GM23338 (cell line): ENCODE measurements around the gene PTS.

ENCODE experiments used
- CREB1 ChIP-seq: fragments of 250-450 bp; sonication (Bioruptor Pico); IDR thresholded peaks from 2 replicates; pipeline ENCODE4 v1.5.0; 2020; ENCODE audit warnings: low read depth, mild to moderate bottlenecking, moderate library complexity
- CTCF ChIP-seq, 2 experiments: fragments of 200-600 bp in 1 of 2; sonication (generic) in 1 of 2; conservative IDR thresholded peaks; 2 replicates each; pipeline versions ENCODE4 v1.5.1 to v1.6.1; 2016 to 2017; ENCODE audit warnings: antibody characterized with exemption in 2 of 2, low read depth in 2 of 2, mild to moderate bottlenecking in 2 of 2, moderate library complexity in 1 of 2
- ETS1 ChIP-seq: IDR thresholded peaks from 2 replicates; pipeline ENCODE4 v1.6.1; 2016; ENCODE audit warnings: antibody characterized with exemption
- EZH2 ChIP-seq: fragments of 200-600 bp; sonication (generic); IDR thresholded peaks from one replicate; pipeline ENCODE4 v1.8.0; 2017; ENCODE audit warnings: antibody characterized with exemption, mild to moderate bottlenecking, low read depth; ENCODE audit not compliant: unreplicated experiment
- EZH2phosphoT487 ChIP-seq: fragments of 200-600 bp; sonication (generic); IDR thresholded peaks from one replicate; pipeline ENCODE4 v1.8.1; 2018; ENCODE audit warnings: antibody characterized with exemption; ENCODE audit not compliant: unreplicated experiment
- JUNB ChIP-seq: IDR thresholded peaks from one replicate; pipeline ENCODE4 v1.6.1; 2016; ENCODE audit warnings: antibody characterized with exemption; ENCODE audit not compliant: unreplicated experiment
- NANOG ChIP-seq: IDR thresholded peaks from 2 replicates; pipeline ENCODE4 v1.6.1; 2016; ENCODE audit warnings: antibody characterized with exemption, borderline replicate concordance
- POLR2AphosphoS5 ChIP-seq: IDR thresholded peaks from 2 replicates; pipeline ENCODE4 v1.6.1; 2016; ENCODE audit warnings: antibody characterized with exemption, low read depth
- REST ChIP-seq: IDR thresholded peaks from one replicate; pipeline ENCODE4 v1.6.1; 2018; ENCODE audit warnings: antibody characterized with exemption; ENCODE audit not compliant: unreplicated experiment
- STAT1 ChIP-seq: IDR thresholded peaks from one replicate; pipeline ENCODE4 v1.6.1; 2016; ENCODE audit warnings: antibody characterized with exemption; ENCODE audit not compliant: unreplicated experiment
- ZNF114 ChIP-seq: fragments of 250-450 bp; sonication (Bioruptor Pico); IDR thresholded peaks from 2 replicates; pipeline ENCODE4 v1.5.0; 2020; ENCODE audit warnings: mild to moderate bottlenecking, moderate library complexity
- ZNF331 ChIP-seq: fragments of 250-450 bp; sonication (Bioruptor Pico); IDR thresholded peaks from 2 replicates; pipeline ENCODE4 v1.5.0; 2020; ENCODE audit warnings: low read depth, mild to moderate bottlenecking, moderate library complexity
- ZNF462 ChIP-seq: fragments of 250-450 bp; sonication (Bioruptor Pico); IDR thresholded peaks from 2 replicates; pipeline ENCODE4 v1.5.0; 2020; ENCODE audit warnings: mild to moderate bottlenecking, moderate library complexity

GRCh38 chr11:112235750-112236390 is 9.6 kb downstream of the PTS start:
- no peak for TF ChIP-seq CTCF (conservative IDR thresholded peaks at IDR 0.05; ENCODE audit: low read depth in 2 of 2)
- TF ChIP-seq REST = no peak
- TF ChIP-seq JUNB = no peak
- no peak for TF ChIP-seq EZH2
- no peak for TF ChIP-seq ZNF331 (CRISPR knock-in tag)
- TF ChIP-seq EZH2phosphoT487 = no peak
- TF ChIP-seq ETS1 = no peak
- TF ChIP-seq NANOG = no peak
- no peak for TF ChIP-seq POLR2AphosphoS5
- TF ChIP-seq CREB1 = no peak
- TF ChIP-seq STAT1 = no peak
- TF ChIP-seq ZNF114 (CRISPR knock-in tag) = no peak
- no peak for TF ChIP-seq ZNF462 (CRISPR knock-in tag)
